Upper lobe of left lung (tissue), 4 donors: Measurements from ENCODE around the gene AEBP2.

ENCODE experiments used
- CTCF ChIP-seq, 6 experiments: fragments of 450-650 bp in 4 of 6; fragments of 200-600 bp in 2 of 6; sonication (generic) in 2 of 6; IDR thresholded peaks; one replicate each; pipeline ENCODE4 v1.5.1; 2016 to 2019; ENCODE audit warnings: antibody characterized with exemption in 6 of 6
- EP300 ChIP-seq, 4 donors: sonication (generic); formaldehyde crosslinking; IDR thresholded peaks; one replicate each; pipeline ENCODE4 v1.5.1; 2017; ENCODE audit warnings: antibody characterized with exemption in 4 of 4, control low read depth in 2 of 4
- POLR2A ChIP-seq, 4 donors: fragments of 450-650 bp; IDR thresholded peaks; one replicate each; pipeline ENCODE4 v1.5.1; 2016 to 2017; ENCODE audit warnings: antibody characterized with exemption in 4 of 4, mild to moderate bottlenecking in 2 of 4
- POLR2AphosphoS5 ChIP-seq, 2 donors: sonication (generic); formaldehyde crosslinking; IDR thresholded peaks; one replicate each; pipeline ENCODE4 v1.5.1; 2017; ENCODE audit warnings: antibody characterized with exemption in 2 of 2

- TF ChIP-seq POLR2A (IDR thresholded peaks at IDR 0.05) (no peak), CTCF (IDR thresholded peaks at IDR 0.05) (no peak), EP300 (IDR thresholded peaks at IDR 0.05) (no peak), POLR2AphosphoS5 (IDR thresholded peaks at IDR 0.05) (no peak)
These were observed 29.9 kb upstream of the AEBP2 start for GRCh38 chr12:19409376-19409775.
